Endothelial cell (in vitro differentiated cells): ENCODE data around the gene TMEM167B. TPM values are rescaled to one million over a fixed set of nuclear protein-coding genes. Genes with fewer than 3 reads are reported as not detected.
A peak's percentile ranks its signal among the peaks of the same experiment; 100 is the strongest.

Source experiments
- DNase-seq: peaks from one replicate; pipeline ENCODE4 v3.0.0; 2021; ENCODE audit warnings: low spot score
- H3K27ac Mint-ChIP-seq: one replicate; pipeline ENCODE4 v1.8.0; 2021; ENCODE audit warnings: mixed read lengths, inconsistent platforms; ENCODE audit not compliant: unreplicated experiment
- H3K27me3 Mint-ChIP-seq: one replicate; pipeline ENCODE4 v1.8.0; 2021; ENCODE audit warnings: mild to moderate bottlenecking, moderate library complexity, mixed read lengths, inconsistent platforms; ENCODE audit not compliant: unreplicated experiment
- H3K36me3 Mint-ChIP-seq: one replicate; pipeline ENCODE4 v1.8.0; 2021; ENCODE audit warnings: mild to moderate bottlenecking, low read depth, mixed read lengths, inconsistent platforms; ENCODE audit not compliant: unreplicated experiment
- H3K4me1 Mint-ChIP-seq: one replicate; pipeline ENCODE4 v1.8.0; 2021; ENCODE audit warnings: mild to moderate bottlenecking, mixed read lengths, inconsistent platforms; ENCODE audit not compliant: unreplicated experiment
- H3K4me3 Mint-ChIP-seq: one replicate; pipeline ENCODE4 v1.8.0; 2021; ENCODE audit warnings: mild to moderate bottlenecking, mixed read lengths, inconsistent platforms; ENCODE audit not compliant: unreplicated experiment
- H3K9me3 Mint-ChIP-seq: one replicate; pipeline ENCODE4 v1.8.0; 2021; ENCODE audit warnings: mixed read lengths, inconsistent platforms; ENCODE audit not compliant: unreplicated experiment
- CTCF ChIP-seq: fragments of 200-600 bp; sonication (generic); IDR thresholded peaks from one replicate; pipeline ENCODE4 v1.5.0; 2021; ENCODE audit warnings: antibody characterized with exemption; ENCODE audit not compliant: unreplicated experiment
- total RNA-seq: library from RNA; stranded (reverse); fragmentation: NEBNext Ultra II Directional; extraction: Animal tissue kit (Norgen Biotek cat#: 25700); gene quantifications from one replicate; pipeline ENCODE4 v1.2.1, GENCODE V29; 2021; ENCODE audit not compliant: unreplicated experiment

TMEM167B gene
- total RNA-seq, 1 donor from 2014 or later, result 22.3 TPM

DNA sequence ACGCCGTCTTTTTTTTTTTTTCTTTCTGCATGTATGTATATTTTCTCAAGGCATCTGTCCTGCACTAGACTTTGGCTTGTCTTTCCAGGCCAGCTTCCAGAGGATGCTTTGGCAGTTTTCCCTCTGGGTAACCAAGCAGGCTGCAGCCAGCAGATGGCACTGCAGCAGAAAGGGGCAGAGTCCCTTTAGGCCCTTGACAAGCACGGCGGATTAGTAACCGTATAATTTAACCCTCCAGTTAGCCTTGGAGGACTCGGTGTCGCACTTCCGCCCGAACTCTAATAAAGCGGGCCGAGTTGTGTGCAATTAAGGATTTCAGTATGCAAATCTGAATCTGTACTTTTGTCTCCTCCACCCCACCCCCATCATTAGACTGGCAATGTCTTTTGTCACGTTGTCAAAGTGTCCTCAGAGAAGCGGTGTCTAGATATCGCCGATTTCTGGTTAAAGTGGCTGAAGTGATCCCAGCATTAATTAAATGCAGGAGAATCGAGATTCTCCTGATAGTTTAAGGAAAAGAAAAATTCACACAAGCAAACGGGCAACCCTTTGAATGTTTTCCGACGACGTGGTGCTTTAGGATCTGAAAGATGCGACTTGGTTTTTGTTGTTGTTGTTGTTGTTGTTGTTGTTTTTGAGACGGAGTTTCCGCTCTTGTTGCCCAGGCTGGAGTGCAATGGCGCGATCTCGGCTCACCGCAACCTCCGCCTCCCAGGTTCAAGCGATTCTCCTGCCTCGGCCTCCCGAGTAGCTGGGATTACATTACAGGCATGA lies 1.1 kb upstream of the TMEM167B start:
- H3K9me3 Mint-ChIP-seq, result no peaks in the 10 kb centered on the region
- peaks cover 37% of the 10 kb centered on the region for H3K4me1 Mint-ChIP-seq
- TF ChIP-seq CTCF, result peak; percentile 57
- peaks cover 16% of the 10 kb centered on the region for H3K36me3 Mint-ChIP-seq
- peak overlapping the region; percentile 99 for H3K4me3 Mint-ChIP-seq
- peak; percentile 72 for DNase-seq
- peaks cover 4% of the 10 kb centered on the region for H3K27me3 Mint-ChIP-seq
- peak overlapping the region; percentile 88 for H3K27ac Mint-ChIP-seq

DNA sequence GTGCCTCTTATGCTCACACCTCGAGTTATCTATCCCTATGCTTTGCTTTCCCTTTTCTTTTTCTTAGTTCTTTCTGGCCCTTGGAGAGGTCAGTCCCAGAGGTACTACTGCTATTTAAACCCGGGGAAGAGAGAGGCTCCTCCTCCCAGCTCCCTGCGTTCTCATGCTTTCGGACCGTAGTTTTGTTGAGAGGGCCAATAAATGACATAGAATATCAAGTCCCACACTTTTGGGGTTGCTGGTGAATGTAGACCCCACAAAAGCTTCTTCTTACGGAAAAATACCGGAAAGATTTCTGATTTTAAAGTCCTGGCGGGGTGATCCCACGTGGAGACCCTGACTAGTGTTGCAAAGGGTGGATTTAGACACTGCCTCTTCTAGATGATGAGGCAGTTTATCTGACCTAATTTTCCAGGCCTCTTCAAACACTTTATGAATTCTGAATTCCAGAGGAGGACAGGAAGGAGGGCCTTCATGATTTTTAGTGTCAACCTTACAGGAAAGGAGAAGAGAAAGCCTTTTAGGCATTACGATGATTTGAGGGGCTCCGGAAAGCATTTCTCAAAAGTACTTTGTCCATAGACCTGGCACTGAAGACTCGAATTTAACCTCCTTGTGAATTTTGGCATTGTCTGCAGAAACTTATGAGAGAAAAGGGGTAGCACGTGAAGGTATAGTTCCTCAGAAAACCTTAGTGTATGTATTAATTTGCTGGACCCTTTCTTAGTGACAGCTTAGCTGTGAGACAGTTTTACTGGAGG lies 694 bp downstream of the TMEM167B start:
- DNase-seq, result no peak
- TF ChIP-seq CTCF, result no peak
- peak overlapping the region; percentile 99 for H3K4me3 Mint-ChIP-seq
- H3K27me3 Mint-ChIP-seq, result peaks cover 4% of the 10 kb centered on the region
- peak overlapping the region; percentile 97 for H3K27ac Mint-ChIP-seq
- no peaks in the 10 kb centered on the region for H3K9me3 Mint-ChIP-seq
- peaks cover 37% of the 10 kb centered on the region for H3K4me1 Mint-ChIP-seq
- peaks cover 22% of the 10 kb centered on the region for H3K36me3 Mint-ChIP-seq

DNA sequence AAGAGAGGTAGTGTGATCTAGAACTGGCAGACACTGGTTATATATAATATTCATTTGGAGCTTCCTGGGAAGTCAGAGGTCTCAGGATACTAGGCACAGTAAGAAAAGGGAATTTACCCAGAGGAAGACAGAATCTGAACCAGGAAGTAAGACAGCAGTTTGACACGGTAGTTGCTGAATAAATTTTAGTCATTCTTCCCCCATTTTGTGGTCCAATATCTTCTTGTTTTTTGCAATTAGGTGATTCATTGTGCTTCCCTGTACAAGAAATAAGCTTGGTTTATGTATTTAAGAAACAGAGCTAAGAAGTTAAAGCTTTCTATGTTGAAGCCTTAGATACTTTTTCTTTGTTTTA lies 1.3 kb downstream of the TMEM167B start:
- no peak for TF ChIP-seq CTCF
- DNase-seq, result no peak
- H3K9me3 Mint-ChIP-seq, result no peaks in the 10 kb centered on the region
- H3K4me3 Mint-ChIP-seq, result peak overlapping the region; percentile 99
- H3K4me1 Mint-ChIP-seq, result peaks cover 37% of the 10 kb centered on the region
- H3K27ac Mint-ChIP-seq, result peak overlapping the region; percentile 97
- H3K27me3 Mint-ChIP-seq, result peaks cover 4% of the 10 kb centered on the region
- H3K36me3 Mint-ChIP-seq, result peaks cover 22% of the 10 kb centered on the region

DNA sequence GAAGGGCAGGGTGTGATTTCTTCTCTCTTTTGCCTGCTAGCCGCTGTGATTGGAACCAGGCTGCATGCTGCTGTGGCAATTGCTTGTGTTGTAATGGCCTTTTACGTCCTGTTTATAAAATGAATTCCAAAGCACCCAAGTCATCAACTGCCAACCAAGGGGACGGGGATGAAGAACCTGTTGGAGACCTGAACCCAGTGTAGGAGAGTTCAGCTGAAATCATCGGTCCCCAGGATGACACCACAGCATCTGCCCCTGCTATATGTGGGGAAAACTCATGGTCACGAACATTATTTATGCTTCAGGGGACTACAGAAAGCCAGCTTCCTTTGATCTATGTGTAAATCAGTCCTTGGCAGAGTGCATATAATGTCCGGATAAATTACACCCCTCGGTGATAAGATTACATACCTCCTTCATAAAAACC lies 3.8 kb downstream of the TMEM167B start:
- H3K27me3 Mint-ChIP-seq, result peaks cover 3% of the 10 kb centered on the region
- peaks cover 17% of the 10 kb centered on the region for H3K36me3 Mint-ChIP-seq
- H3K9me3 Mint-ChIP-seq, result no peaks in the 10 kb centered on the region
- DNase-seq, result no peak
- no peak overlapping the region for H3K27ac Mint-ChIP-seq
- no peak for TF ChIP-seq CTCF
- no peak overlapping the region for H3K4me3 Mint-ChIP-seq
- peaks cover 31% of the 10 kb centered on the region for H3K4me1 Mint-ChIP-seq

DNA sequence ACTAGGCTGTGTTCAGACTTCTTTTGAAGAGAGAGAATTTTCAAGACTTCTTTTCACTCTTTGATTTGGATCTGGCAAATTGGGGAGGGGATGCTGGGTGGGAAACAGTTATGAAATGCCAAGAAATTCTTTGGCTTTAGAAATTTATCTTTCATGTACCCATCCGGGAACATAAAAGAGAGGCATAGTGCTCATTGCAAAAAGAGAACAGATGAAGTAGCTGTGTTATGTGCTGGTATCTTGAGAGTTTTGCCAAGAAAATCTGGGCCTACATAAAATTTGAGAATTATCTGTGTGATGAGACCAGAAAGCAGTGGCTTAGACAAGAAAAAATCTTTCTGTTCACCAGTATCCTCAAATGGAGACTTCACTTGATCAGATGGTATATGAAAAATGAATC lies 4.3 kb downstream of the TMEM167B start:
- no peak for TF ChIP-seq CTCF
- Mint-ChIP-seq H3K27ac (no peak overlapping the region), H3K4me3 (no peak overlapping the region), H3K4me1 (peaks cover 28% of the 10 kb centered on the region), H3K27me3 (peaks cover under 1% of the 10 kb centered on the region), H3K9me3 (no peaks in the 10 kb centered on the region), H3K36me3 (peaks cover 14% of the 10 kb centered on the region)
- no peak for DNase-seq
